GM12801 (cell line): ENCODE measurements around the gene RPL29.

Experiments
- TF ChIP-seq, protein P1 (sequence below): IDR thresholded peaks from one replicate; pipeline ENCODE4 v1.5.1; 2011; ENCODE audit warnings: control low read depth; ENCODE audit not compliant: insufficient read length; ENCODE audit errors: extremely low read depth

RPL29 gene

DNA sequence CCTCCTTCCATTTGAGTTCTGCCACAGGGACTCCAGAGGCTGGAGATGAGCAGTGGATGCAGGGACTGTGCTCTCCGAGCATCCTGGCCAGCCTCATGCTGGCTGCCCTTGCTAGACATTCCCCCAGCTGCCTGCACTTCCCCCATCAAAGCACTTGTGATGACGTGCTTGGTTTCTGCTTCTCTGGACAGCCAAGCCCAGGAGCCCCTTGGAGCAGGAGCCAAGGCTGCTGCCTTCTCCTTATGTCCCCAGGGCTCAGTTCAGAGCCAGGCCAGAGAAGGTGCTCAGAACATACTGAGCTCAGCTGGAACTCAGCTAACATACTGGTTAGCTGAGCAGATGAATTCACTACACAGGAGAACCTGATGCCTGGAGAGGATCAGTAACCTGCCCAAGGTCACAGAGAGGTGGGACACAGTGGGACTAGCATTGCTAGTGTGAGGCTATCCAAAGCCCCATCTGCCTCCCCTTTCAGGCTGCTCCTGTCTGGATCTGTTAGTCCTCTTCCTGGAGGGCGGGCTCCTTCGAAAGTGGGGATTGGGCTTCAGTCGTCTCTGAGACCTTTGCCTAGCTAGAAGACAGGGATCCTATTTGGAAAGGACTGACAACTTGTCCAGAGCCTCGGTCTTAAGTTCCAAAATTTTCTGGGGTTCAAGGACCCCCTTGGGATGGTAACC is 32.7 kb downstream of the RPL29 start:
- TF ChIP-seq, protein P1, sequence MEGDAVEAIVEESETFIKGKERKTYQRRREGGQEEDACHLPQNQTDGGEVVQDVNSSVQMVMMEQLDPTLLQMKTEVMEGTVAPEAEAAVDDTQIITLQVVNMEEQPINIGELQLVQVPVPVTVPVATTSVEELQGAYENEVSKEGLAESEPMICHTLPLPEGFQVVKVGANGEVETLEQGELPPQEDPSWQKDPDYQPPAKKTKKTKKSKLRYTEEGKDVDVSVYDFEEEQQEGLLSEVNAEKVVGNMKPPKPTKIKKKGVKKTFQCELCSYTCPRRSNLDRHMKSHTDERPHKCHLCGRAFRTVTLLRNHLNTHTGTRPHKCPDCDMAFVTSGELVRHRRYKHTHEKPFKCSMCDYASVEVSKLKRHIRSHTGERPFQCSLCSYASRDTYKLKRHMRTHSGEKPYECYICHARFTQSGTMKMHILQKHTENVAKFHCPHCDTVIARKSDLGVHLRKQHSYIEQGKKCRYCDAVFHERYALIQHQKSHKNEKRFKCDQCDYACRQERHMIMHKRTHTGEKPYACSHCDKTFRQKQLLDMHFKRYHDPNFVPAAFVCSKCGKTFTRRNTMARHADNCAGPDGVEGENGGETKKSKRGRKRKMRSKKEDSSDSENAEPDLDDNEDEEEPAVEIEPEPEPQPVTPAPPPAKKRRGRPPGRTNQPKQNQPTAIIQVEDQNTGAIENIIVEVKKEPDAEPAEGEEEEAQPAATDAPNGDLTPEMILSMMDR, result no peak

DNA sequence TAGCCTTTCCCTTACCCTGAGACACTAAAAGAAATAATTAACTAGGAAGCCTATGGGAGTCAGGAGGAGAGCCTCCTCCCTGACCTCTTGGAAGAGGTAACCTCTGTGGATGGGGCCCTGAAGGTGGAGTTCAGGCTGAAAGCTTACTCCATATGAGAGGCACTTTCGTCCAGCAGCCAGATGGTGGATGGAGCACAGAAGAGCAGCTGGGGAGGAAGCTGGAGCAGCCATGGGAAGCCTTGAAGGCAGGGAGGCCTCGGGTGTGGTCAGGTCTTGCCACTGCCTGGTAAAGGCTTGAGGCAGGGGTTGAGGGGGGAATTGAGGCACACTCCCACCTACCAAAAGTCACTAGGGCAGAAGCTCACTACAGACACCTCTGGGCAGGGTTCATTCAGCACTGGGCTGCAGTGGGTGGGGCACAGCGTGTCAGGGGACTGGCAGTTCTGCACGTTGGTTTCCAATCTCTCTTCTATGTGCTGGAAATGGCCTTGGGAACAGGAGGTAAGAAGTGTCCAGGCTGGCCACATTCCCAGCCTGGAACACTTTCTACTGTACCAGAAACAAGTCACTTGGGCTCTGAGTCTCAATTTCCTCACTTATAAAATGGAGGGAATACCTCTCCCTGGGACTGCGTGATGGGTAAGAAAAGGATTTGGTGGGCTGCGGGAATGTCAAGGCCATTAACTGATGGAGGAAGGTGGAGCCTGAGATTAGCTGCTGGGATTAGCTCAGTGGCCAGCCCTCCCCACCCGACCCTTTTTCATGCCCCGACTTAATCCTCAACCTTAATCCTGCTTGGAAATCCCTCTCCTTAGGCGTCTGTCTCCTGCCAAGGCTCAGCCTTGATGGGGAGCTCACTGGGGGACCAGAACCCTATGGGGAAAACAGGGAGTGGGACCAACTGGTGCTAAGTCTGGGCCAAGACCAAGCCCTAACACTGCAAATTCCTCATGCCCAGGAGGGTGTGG is 33.8 kb downstream of the RPL29 start:
- TF ChIP-seq, protein P1, result no peak

DNA sequence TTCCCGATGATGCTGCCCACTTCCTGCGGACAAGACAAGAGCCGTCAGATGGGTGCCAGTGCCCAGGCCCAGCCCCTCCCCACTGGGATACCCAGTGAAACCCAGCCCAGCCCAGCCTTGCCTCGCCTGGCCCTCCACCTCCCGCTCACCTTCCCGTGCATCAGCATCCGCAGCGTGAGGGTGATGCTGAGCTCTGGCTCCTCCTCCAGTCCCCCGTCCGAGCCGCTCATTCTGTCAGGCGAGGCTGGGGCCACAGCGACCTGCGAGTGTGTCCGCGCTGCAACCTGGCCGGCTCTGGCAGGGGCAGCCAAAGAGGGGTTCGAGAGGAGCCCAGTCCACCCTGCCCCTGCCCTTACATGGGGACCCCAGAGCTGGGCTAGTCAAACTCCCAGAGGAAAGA is 34.7 kb downstream of the RPL29 start:
- TF ChIP-seq, protein P1, result no peak

DNA sequence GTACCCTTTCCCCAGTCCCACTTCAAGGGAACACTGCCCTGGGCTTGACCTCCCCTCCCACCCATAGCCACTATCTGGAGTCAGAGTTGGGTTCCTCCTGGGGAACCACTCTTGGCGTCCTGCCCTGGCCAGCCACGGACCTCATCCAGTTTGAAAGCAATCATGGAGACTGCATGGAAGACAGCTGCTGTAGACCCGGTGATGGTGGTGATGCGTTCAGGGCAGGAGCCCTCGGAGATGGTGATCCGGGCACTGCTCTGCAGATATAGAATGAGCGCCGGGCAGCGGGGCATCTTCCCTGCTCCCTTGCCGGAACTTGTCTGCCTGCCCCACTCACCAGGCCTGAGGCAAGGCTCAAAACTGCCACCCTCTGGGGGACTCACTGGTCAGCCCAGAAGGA is 35.3 kb downstream of the RPL29 start:
- TF ChIP-seq, protein P1, result no peak

DNA sequence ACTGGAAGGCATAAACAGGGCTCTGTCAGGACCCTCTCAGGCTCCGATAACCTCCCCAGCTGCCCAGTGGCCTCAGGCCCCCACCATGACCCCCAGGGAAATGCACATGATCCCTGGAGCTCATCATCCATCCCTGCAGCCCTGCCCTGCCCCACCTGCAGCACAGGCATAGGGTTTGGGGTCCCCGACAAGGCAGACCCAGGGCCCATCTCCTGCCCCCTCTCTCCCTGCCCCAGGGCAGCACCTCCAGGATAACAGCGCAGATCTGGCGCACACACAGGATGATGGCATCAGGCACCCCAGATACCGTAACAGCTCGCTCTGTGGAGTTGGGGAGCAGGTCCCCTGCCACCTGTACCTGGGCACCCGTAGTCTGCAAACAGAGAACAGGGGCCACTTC is 36.0 kb downstream of the RPL29 start:
- TF ChIP-seq, protein P1, result no peak

DNA sequence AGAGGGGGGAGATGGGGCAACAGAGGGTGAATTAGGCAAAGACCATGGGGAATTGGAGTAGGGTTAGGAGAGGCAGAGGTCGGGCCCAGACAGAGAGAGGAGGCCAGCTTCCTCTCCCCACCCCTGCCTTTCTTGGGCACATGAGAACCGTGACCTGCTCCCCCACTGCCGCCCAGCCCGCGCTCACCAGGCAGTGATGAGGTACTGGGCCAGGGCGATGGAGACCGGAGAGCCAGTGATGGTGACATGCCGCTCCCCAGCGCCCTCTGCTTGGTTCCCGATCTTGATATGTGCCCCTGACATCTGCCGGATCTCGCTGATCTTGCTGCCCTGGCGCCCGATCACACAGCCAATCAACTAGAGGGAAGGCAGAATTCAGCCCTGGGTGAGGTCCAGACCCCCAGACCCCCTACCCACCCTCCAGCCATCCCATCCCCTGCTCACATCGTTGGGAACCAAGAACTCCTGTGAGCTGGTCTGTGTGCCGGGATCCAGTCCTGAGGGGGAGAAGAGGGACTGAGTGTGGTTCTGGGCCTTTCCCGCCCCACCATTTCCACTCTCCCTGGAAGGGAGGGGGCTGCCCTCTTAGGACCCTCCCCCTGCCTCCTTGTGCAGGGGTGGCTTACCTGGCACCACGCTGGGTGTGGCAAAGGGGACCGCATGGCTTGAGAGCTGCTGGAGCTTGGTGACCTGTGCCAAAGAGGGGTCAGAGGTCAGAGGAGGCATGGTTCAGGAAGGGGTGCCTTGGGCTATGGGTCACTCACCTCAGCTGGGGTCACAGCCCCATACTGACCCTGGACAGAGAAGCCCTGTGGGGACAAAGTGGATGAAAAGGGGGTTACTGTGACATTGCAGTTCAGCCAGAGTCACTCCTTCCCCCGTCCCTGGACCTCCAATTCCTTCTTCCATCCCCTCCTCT is 36.8 kb downstream of the RPL29 start:
- TF ChIP-seq, protein P1, result no peak
